ENCODE measurements around the gene TNFRSF9.

DNA sequence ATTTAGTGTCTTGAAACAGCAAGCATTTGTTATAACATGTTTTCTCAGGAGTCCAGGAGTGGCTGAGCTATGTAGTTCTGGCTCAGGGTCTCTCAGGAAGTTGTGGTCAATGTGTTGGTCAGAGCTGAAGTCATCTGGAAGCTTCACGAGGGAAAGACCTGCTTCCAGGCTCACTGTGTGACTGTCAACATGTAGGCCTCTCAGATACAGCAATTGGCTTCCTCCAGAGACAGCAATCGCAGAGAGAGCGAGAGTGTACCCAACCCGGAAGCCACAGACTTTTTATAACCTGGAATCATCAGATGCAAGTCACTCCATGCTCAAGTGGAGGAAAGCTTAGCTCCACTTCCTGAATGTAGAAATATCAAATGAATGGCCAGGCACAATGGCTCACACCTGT, 40.9 kb downstream of the TNFRSF9 start:
- TF ChIP-seq, protein P1, sequence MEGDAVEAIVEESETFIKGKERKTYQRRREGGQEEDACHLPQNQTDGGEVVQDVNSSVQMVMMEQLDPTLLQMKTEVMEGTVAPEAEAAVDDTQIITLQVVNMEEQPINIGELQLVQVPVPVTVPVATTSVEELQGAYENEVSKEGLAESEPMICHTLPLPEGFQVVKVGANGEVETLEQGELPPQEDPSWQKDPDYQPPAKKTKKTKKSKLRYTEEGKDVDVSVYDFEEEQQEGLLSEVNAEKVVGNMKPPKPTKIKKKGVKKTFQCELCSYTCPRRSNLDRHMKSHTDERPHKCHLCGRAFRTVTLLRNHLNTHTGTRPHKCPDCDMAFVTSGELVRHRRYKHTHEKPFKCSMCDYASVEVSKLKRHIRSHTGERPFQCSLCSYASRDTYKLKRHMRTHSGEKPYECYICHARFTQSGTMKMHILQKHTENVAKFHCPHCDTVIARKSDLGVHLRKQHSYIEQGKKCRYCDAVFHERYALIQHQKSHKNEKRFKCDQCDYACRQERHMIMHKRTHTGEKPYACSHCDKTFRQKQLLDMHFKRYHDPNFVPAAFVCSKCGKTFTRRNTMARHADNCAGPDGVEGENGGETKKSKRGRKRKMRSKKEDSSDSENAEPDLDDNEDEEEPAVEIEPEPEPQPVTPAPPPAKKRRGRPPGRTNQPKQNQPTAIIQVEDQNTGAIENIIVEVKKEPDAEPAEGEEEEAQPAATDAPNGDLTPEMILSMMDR (optimal IDR thresholded peaks at IDR 0.05 in 1 of 3, IDR thresholded peaks at IDR 0.05 in 1 of 3, conservative IDR thresholded peaks at IDR 0.05 in 1 of 3; ENCODE audit: extremely low read depth in 1 of 3, insufficient read depth in 2 of 3, low read length in 3 of 3), result no peak
- no peak for TF ChIP-seq EZH2 (IDR thresholded peaks at IDR 0.05; ENCODE audit: low read length)

Data from keratinocyte (primary cell).